T-helper 9 cell (primary cell): ENCODE results near the gene THAP6.
A peak's percentile ranks its signal among the peaks of the same experiment; 100 is the strongest.
"Not testable (repeated sequence)": the region's sequence is repeated elsewhere in the genome, so short reads cannot be mapped to it uniquely, and the experiment has no call there.

Source experiments
- DNase-seq: peaks from one replicate; pipeline ENCODE4 v3.0.0-alpha.2; 2020
- total RNA-seq, 2 donors: gene quantifications; one replicate each; lab custom pipeline; 2026; lab: John Stamatoyannopoulos, UW

Gene THAP6
- 19.1 to 22.5 reads per million in 2 donors for total RNA-seq

DNA sequence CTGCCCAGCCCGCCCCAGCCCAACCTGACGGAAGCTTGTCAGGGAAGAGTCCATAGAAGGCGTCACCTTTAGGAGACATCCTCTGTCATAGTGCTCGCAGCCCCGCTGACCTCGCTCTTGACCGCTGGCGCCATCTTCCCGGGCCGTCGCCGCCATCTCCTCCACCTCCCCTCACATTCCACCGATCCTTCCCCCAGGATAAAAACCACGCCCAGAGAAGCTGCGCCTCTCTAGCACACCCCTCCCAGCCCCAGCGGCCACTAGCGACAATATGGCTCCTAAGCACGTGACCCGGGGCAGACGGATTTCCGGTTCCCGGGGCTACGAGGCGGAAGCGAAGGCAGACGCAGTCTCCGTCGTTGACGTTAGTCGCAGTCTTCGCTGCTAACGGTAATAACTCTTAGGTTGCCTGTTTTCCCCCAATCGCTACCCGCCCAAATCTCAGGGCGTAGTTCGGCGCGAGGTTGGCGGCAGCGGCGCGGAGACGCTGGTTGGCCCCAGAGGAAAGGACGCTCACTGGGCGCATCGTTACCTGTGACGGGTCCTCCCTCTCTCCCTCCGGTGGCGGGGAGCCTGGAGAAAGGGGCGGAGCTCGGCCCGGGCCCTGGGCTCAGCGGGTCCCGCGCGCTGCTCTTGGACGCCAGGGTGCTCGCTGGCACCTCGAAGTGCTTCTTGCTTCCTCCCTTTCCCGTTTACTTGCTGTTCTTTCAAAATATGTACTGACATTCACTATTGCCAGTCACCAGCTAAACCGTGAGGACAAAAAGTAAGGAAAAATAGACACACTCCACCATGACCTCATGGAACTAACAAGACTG, at the start of gene THAP6, which contains the start of gene RCHY1:
Gene THAP6 (plus strand): TSS at position 343 of the 818 bp plus-strand sequence. CDS start 980 bp downstream, outside the sequence.
Gene RCHY1 (minus strand): TSS at position 273 of the 818 bp plus-strand sequence. CDS start 117 bp downstream, at position 156.
- peak; percentile 91 for DNase-seq

GRCh38 chr4:75469896-75470295, 44.4 kb upstream of the THAP6 start:
- no peak for DNase-seq

- DNase-seq = no peak
Observed at GRCh38 chr4:75470738-75471137, 43.5 kb upstream of the THAP6 start.

- DNase-seq = no peak
Observed at GRCh38 chr4:75477201-75477600, 37.1 kb upstream of the THAP6 start.

- no peak for DNase-seq
Observed at GRCh38 chr4:75484190-75484589, 30.1 kb upstream of the THAP6 start.

GRCh38 chr4:75490155-75490554, 24.1 kb upstream of the THAP6 start:
- DNase-seq = no peak

DNA sequence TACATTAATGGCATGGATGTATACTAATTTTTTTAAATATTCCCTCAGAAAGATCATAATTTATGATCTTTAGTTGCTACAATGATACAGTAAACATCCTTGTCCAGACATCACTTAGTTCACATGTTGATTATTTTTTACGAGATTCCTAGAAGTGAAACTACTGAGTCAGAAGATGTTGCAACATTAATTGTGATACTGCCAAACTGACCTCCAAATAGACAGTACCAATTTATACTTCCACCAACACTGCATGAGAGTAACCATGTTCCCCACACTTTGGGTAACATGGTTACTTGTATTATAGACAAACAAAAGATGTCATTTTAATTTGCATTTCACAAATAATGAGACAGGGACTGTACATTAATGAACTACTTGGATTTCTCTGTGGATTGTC, 19.7 kb upstream of the THAP6 start:
- DNase-seq = no peak

- DNase-seq = no peak
Observed at GRCh38 chr4:75495476-75495875, 18.8 kb upstream of the THAP6 start.

DNA sequence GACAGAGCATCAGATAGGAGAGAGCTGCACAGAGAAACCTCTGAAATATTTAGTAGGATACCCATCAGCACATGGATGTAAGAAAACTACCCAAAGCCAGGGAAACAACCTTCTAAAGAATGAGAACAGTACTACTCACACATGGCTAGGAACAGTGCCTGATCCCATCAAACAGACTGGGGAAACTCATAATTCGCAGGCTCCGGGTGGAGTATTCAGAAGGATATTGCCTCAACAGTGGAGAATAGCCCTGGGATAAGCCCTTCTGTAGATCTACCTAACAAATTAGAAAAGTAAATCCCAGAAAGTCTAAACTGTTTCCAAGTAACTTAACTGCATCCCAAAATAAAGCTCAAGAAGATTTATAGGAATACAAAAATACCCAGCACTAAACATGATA, 17.9 kb upstream of the THAP6 start:
- no peak for DNase-seq

DNA sequence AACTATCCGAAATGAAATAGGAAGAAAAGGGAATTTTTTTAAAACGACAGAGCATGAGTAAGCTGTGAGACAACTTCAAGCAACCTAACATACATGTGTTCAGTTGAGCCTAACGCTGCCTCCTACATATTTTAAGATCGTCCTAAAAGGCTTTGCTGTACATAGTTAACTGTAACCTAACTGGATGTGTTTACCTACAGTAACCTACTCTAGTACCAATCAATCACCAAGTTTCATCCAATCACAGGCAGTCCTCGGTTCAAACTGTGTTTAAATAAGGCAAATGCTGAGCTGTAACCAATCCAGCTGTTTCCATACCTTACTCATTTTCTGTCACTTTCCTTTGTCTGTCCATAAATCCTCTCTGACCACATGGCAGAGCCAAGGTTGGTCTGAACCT, 17.1 kb upstream of the THAP6 start:
- no peak for DNase-seq

- DNase-seq = no peak
Observed at GRCh38 chr4:75498041-75498440, 16.2 kb upstream of the THAP6 start.

GRCh38 chr4:75499900-75500299, 14.4 kb upstream of the THAP6 start:
- no peak for DNase-seq

- no peak for DNase-seq
Observed at GRCh38 chr4:75502671-75503070, 11.6 kb upstream of the THAP6 start.

DNA sequence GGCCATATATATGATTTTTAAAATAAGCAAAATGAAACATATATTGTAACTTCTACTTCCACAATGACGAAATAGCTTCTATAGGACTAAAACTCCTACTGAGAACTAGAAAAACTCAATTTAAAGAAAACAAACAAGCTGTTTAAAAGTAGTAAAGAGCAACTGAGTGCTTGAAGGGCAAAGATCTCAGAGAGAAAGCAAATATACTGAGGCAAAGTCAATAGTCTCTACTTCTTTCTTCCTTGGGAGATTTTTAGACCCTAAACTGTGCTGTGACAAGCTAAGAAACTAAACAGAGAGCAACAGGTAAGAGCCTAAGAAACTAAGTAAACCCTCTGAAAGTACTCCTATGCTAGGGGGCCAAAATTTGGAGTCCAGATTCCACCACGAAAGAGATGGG, 8.6 kb upstream of the THAP6 start:
- DNase-seq = no peak

DNA sequence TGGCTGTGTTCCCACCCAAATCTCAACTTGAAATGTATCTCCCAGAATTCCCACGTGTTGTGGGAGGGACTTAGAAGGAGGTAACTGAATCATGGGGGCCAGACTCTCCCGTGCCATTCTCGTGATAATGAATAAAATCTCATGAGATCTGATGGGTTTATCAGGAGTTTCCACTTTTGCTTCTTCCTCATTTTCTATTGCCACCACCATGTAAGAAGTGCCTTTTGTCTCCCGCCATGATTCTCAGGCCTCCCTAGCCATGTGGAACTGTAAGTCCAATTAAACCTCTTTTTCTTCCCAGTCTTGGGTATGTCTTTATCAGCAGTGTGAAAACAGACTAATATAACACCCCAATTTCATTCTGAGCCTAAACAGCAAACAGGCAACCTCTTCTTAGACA, 4.7 kb upstream of the THAP6 start:
- DNase-seq = not testable (repeated sequence)

DNA sequence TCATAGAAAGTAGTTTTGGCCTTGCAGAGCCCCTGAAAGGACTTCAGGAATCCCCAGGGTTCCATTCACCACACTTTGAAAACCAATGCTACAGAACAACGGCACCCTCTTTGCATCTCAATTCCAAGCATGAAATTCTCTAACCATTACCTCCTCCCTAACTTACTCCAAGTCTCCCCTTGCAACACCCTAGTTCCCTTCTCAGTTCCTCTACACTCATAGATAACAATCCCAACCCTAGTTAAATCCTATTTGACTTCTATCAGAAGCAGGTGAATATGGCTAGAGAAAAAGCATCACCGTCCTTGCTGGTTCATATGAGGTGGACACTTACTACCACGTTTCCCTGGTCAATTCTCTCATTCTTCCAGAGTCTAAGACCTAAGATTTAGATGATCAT, 2.4 kb upstream of the THAP6 start:
- no peak for DNase-seq

- no peak for DNase-seq
Observed at GRCh38 chr4:75512386-75513211, 1.7 kb upstream of the THAP6 start.

DNA sequence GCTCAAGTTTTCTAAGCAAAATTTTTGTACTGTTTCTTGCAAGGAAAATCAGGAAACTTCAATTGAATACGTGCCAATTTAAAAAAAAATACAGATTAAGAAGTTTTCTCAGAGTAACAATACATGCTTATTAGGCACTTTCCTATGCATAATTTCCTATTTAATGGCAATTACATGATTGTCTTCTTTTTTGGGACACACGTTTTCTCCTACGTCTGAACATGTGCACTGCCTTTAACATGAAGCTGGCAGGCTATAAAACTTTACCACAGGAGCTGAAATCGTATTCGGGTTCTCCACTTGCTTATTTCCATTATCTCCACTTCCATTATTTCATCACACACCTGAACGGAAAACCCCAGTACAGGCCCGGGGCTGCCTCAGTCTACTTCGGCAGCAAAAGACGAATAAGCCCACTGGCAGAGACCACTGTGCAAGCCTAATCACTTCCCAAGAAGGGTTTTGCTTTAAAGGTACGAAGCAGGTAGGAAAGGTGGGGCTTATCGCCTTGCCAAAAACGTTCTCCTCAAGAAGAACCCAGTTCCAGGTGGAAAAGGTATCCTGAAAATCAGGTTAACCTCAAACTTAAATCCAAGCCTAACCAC, 645 bp upstream of the THAP6 start:
- DNase-seq = no peak

- no peak for DNase-seq
Observed at GRCh38 chr4:75514949-75515612, 808 bp downstream of the THAP6 start.

- no peak for DNase-seq
Observed at GRCh38 chr4:75516144-75516543, 1.9 kb downstream of the THAP6 start.

DNA sequence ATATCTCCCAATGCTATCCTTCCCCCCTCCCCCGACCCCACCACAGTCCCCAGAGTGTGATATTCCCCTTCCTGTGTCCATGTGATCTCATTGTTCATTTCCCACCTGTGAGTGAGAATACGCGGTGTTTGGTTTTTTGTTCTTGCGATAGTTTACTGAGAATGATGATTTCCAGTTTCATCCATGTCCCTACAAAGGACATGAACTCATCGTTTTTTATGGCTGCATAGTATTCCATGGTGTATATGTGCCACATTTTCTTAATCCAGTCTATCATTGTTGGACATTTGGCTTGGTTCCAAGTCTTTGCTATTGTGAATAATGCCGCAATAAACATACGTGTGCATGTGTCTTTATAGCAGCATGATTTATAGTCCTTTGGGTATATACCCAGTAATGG, 5.2 kb downstream of the THAP6 start:
- not testable (repeated sequence) for DNase-seq

GRCh38 chr4:75525086-75525485, 10.8 kb downstream of the THAP6 start:
- no peak for DNase-seq

GRCh38 chr4:75525910-75526309, 11.6 kb downstream of the THAP6 start:
- DNase-seq = no peak
